ENCODE results near the gene BLM.
"Not testable (repeated sequence)": the region's sequence is repeated elsewhere in the genome, so short reads cannot be mapped to it uniquely, and the experiment has no call there.

BLM gene

DNA sequence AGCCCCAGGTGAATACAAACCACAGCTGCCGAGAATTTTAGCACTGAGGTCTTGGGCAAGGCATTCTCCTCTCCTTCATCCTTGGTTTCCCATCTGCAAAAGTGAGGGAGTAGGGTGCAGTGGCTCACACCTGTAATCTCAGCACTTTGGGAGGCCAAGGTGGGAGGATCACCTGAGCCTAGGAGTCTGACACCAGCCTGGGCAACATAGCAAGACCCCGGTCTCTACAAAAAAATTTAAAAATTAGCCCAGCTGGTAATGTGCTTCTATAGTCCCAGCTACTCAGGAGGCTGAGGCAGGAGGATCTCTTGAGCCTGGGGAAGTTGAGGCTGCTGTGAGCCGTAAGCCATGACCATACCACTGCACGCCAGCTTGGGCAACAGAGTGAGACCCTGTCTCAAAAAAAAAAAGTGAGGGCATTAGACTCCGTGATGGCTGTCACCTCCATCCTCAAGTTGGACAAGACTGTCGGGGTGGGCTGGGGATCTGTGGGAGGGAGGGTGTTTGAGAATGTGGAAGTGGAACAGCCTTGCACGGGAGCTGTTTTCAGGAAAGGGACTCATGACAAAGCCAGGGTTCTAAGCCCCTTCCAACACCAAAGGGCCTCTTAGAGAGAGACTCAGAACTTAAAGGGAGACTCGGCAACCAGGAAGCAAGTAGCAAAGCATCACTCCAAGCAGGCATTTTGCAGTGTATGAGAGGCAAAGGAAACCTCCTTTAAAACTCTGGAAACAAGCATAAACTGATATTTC is 105.2 kb downstream of the BLM start:
- no peak for TF ChIP-seq CTCF (IDR thresholded peaks at IDR 0.05; ENCODE audit: borderline replicate concordance, control extremely low read depth, extremely low read depth, insufficient read depth, missing control alignments)
- no peak for DNase-seq (ENCODE audit: low spot score)
- in situ Hi-C loops (cut with MboI; ENCODE audit: low sequenced_read_pairs, unreplicated experiment) = no loop called here

DNA sequence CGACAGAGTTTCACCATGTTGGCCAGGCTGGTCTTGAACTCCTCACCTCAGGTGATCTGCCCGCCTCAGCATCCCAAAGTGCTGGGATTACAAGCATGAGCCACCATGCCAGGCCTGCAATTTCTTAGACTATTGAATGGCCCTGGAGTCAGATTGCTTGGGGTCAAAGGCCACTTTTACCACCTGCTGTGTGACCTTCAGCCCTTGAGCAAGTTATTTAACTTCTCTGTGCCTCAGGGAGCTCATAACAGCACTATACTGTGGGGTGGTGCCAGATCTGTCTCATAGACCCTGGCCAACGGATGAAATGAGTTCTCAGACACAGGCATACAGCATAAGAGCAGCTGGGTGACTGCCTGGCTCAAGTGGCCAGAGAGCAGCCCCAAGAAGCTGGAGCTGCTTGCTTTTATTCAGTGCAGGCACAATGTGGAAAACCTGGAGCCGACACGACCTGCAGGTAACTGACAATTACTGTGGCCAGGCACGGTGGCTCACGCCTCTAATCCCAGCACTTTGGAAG is 106.4 kb downstream of the BLM start:
- no peak for TF ChIP-seq CTCF (IDR thresholded peaks at IDR 0.05; ENCODE audit: borderline replicate concordance, control extremely low read depth, extremely low read depth, insufficient read depth, missing control alignments)
- in situ Hi-C loops (cut with MboI; ENCODE audit: low sequenced_read_pairs, unreplicated experiment) = no loop called here
- no peak for DNase-seq (ENCODE audit: low spot score)

DNA sequence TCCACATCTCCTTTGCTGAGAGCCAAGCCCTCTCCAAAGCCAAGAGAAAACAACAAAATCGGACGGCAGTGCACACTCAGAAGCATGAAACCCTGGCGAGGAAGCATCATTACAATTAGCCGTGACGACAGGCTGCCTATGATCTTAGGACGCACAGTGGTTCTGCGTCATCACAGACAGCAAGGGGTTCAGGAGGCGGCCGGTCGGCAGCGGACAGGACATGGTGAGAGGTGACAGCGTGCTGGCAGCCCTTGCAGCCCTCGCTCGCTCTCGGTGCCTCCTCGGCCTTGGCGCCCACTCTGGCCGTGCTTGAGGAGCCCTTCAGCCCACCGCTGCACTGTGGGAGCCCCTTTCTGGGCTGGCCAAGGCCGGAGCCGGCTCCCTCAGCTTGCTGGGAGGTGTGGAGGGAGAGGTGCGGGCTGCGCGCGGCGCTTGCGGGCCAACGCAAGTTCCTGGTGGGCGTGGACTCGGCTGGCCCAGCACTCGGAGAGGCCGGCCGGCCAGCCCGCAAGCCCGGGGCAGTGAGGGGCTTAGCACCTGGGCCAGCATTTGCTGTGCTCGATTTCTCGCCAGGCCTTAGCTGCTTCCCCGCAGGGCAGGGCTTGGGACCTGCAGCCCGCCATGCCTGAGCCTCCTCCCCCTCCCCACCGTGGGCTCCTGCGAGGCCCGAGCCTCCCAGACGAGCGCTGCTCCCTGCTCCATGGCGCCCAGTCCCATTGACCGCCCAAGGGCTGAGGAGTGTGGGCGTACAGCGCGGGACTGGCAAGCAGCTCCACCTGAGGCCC is 108.2 kb downstream of the BLM start:
- in situ Hi-C loops (cut with MboI; ENCODE audit: low sequenced_read_pairs, unreplicated experiment) = not testable (repeated sequence)

GRCh38 chr15:90826206-90826885 is 109.2 kb downstream of the BLM start:
- DNase-seq (ENCODE audit: low spot score); in situ Hi-C loops (cut with MboI; ENCODE audit: low sequenced_read_pairs, unreplicated experiment): not testable (repeated sequence)

More for the DNA sequence above, 108.2 kb downstream of the BLM start:
- not testable (repeated sequence) for DNase-seq (ENCODE audit: low spot score)

DNA sequence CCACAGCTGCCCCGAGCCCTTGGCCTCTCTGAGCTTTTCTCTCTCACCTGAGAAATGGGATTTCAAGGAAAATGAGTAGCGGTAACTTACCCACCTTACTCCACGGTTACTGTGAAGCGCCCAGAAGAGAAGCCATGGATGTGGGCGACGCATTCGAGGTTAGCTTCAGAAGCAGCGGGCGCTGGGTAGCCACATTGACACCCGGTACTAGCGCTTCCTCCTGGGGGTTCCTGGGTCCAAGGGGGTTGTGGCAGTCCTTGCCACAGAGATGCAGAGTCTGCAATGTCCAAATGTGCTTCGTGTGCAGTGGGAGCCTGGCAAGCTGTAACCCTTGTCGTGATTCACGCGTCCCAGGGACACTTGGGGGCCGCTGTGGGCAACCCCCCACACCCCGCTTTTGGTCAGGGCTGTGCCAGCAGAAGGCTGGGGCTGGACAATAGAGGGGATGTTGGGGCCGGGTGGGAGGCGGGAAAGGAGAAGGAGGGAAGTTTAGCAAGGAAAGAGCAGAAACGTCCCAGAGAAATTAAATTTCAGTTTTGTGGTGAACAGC is 109.8 kb downstream of the BLM start:
- in situ Hi-C loops (cut with MboI; ENCODE audit: low sequenced_read_pairs, unreplicated experiment) = no loop called here
- DNase-seq (ENCODE audit: low spot score) = no peak
- no peak for TF ChIP-seq CTCF (IDR thresholded peaks at IDR 0.05; ENCODE audit: borderline replicate concordance, control extremely low read depth, extremely low read depth, insufficient read depth, missing control alignments)

DNA sequence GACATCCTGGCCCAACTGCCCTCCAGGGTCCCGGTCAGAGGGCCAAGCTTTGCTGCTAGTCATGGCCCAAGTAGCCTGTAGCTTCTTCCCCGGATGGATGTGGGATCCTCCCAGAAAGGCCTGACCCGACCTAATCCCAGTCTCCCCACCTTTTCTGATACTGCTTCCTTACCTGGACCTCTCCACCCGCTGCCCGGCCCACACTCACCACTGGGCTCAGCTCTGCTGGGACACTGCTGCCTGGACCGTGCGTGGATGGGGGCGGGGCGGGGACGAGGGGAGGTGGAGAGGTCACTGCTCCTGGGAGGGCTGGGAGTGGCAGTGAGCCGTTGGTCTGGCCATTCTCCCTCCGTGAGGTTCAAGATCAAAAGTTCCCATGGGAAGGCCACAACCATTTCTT is 111.0 kb downstream of the BLM start:
- DNase-seq (ENCODE audit: low spot score) = no peak
- TF ChIP-seq CTCF (IDR thresholded peaks at IDR 0.05; ENCODE audit: borderline replicate concordance, control extremely low read depth, extremely low read depth, insufficient read depth, missing control alignments) = no peak
- in situ Hi-C loops (cut with MboI; ENCODE audit: low sequenced_read_pairs, unreplicated experiment) = no loop called here

- no peak for TF ChIP-seq CTCF (IDR thresholded peaks at IDR 0.05; ENCODE audit: borderline replicate concordance, control extremely low read depth, extremely low read depth, insufficient read depth, missing control alignments)
- in situ Hi-C loops (cut with MboI; ENCODE audit: low sequenced_read_pairs, unreplicated experiment) = no loop called here
- DNase-seq (ENCODE audit: low spot score) = no peak
Measured at GRCh38 chr15:90829126-90829525, 112.0 kb downstream of the BLM start.
